Body of pancreas (tissue), 4 donors: ENCODE results near the gene CRYBB3.
"Not testable (repeated sequence)": the region's sequence is repeated elsewhere in the genome, so short reads cannot be mapped to it uniquely, and the experiment has no call there.

Experiments used
- POLR2A ChIP-seq, 3 donors: fragments of 450-650 bp; IDR thresholded peaks; one replicate each; pipeline ENCODE4 v1.6.1; 2016; ENCODE audit warnings: antibody characterized with exemption in 3 of 3, mild to moderate bottlenecking in 2 of 3
- TF ChIP-seq, protein P1 (sequence below), 7 experiments: fragments of 450-650 bp in 4 of 7; fragments of 200-600 bp in 3 of 7; sonication (generic) in 3 of 7; IDR thresholded peaks; one replicate each; pipeline ENCODE4 v1.5.1; 2016 to 2019; ENCODE audit warnings: antibody characterized with exemption in 7 of 7

DNA sequence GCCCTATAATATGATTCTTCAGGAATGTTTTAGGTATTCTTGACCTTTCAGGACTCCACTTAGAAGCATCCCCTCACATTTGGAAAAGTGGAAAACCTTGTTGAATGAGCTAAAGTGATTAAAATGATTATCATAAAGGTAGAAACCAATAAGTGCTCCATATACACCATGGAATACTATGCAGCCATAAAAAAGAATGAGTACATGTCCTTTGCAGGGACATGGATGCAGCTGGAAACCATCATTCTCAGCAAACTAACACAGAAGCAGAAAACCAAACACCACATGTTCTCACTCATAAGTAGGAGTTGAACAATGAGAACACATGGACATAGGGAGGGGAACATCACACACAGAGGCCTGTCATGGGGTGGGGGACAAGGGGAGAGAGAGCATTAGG is 34.0 kb downstream of the CRYBB3 start:
- TF ChIP-seq, protein P1, sequence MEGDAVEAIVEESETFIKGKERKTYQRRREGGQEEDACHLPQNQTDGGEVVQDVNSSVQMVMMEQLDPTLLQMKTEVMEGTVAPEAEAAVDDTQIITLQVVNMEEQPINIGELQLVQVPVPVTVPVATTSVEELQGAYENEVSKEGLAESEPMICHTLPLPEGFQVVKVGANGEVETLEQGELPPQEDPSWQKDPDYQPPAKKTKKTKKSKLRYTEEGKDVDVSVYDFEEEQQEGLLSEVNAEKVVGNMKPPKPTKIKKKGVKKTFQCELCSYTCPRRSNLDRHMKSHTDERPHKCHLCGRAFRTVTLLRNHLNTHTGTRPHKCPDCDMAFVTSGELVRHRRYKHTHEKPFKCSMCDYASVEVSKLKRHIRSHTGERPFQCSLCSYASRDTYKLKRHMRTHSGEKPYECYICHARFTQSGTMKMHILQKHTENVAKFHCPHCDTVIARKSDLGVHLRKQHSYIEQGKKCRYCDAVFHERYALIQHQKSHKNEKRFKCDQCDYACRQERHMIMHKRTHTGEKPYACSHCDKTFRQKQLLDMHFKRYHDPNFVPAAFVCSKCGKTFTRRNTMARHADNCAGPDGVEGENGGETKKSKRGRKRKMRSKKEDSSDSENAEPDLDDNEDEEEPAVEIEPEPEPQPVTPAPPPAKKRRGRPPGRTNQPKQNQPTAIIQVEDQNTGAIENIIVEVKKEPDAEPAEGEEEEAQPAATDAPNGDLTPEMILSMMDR (IDR thresholded peaks at IDR 0.05), result not testable (repeated sequence)
- TF ChIP-seq POLR2A (IDR thresholded peaks at IDR 0.05), result not testable (repeated sequence)
